HK-2 (cell line): ENCODE data around the gene PEX7.
A peak's percentile ranks its signal among the peaks of the same experiment; 100 is the strongest.
"Not testable (repeated sequence)": the region's sequence is repeated elsewhere in the genome, so short reads cannot be mapped to it uniquely, and the experiment has no call there.

Source experiments
- DNase-seq: peaks from one replicate; pipeline ENCODE4 v3.0.0-alpha.2; 2018; ENCODE audit not compliant: unreplicated experiment

Gene PEX7, protein sequence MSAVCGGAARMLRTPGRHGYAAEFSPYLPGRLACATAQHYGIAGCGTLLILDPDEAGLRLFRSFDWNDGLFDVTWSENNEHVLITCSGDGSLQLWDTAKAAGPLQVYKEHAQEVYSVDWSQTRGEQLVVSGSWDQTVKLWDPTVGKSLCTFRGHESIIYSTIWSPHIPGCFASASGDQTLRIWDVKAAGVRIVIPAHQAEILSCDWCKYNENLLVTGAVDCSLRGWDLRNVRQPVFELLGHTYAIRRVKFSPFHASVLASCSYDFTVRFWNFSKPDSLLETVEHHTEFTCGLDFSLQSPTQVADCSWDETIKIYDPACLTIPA

GRCh38 chr6:136822376-136823127 is at the start of gene PEX7:
TSS of gene PEX7 (plus strand) at chr6:136822592. CDS start at chr6:136822666, 74 bp downstream.
- peak; percentile 89 for DNase-seq

GRCh38 chr6:136772685-136773472 is 49.5 kb upstream of the PEX7 start:
- DNase-seq = no peak

DNA sequence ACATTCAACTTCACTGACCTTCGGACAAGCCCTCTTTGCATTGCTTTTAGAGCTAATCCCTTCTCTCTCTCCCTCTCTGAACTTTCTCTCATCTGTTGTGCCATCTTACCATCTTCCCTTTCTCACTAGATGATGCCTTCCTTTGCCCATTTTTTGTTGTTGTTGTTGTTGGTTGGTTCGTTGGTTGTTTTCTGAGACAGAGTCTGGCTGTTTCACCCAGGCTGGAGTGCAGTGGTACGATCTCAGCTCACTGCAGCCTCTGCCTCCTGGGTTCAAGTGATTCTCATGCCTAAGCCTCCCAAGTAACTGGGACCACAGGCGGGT is 49.0 kb upstream of the PEX7 start:
- no peak for DNase-seq

DNA sequence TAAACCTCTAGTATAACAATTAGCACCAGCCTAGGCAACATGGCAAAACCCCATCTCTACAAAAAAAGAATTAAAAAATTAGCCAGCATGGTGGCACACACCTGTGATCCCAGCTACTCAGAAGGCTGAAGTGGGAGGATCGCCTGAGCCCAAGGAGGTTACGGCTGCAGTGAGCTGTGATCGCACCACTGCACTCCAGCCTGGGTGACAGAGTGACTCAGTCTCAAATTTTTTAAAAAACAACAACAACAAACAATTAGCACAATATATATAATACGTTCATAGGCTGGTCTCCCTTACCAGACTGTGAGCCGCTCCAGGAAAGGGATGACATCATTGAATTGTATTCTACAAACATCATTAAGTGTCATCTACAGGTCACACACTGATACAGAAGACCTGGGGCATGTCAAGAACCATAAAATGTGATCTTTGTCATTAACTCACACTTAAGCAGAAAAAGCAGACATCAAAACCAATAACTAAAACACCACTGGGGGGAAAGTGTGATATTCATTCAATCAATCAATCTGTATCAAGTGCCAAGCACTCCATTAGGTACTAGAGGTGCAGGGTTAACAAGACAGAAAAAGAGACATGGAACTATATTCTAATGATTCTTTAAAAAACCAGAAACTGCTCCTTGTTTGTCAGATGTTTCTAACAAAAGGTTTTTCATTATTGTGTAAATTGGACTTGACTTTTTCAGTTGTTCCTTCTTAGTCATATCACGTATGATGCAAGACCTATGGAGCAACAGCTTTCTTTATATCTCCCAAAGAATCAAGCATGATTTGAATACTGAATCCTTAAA is 48.0 kb upstream of the PEX7 start:
- no peak for DNase-seq

GRCh38 chr6:136775081-136775480 is 47.3 kb upstream of the PEX7 start:
- DNase-seq = no peak

- no peak for DNase-seq
Observed at GRCh38 chr6:136775548-136775947, 46.8 kb upstream of the PEX7 start.

DNA sequence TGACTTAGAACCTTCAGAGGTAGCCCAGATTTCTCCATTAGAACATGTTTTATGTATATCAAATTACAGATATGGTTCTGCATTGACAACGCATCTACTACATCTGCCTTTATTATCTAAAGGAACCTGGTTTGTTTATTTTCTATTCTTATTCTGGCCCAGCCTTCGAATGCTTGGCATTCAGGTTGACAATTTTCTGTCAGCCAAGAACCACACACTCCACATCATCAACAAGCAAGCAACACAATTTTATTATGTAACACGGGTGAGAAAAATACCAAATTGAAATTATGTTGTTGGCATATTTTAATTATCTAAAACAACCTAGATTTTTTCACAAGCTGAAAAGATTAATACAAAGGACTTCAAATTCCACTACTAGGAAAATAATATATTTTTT is 44.7 kb upstream of the PEX7 start:
- no peak for DNase-seq

DNA sequence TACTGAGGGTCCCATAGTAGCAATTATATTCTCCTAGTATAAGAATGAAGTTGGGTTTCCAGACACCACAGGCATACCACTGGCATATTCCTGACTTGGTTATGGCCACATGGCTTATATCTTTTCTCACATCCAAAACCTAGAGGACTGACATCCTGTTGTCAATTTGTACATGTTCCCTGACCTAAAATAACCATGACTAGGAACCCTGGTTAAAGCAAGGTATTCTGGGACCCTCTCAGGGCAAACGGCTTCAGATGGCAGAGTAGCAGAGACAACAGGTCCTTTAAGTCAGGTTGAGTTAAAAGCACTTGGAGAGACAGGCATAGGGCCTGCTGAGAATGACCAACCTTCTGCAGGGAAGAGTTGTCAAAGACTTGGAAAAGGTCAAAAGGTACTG is 42.7 kb upstream of the PEX7 start:
- DNase-seq = no peak

DNA sequence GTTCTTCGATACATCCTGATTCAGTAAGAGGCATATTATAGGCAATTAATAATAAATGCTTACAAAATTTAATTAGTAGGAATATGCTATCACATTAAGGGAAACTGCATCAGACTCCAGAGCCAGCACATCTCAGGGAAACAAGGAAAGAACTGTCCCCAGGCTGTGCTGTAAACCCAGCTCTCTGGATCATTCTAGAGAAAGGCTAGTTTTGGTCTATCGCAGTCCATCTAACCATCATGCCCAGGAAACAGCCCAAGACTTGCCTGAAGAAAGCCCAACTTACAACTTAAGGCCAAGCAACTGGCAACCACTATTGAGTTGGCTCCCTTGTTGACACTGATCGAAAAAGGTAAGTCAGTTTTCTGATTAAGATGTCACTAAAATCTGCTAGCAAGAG is 41.4 kb upstream of the PEX7 start:
- no peak for DNase-seq

DNA sequence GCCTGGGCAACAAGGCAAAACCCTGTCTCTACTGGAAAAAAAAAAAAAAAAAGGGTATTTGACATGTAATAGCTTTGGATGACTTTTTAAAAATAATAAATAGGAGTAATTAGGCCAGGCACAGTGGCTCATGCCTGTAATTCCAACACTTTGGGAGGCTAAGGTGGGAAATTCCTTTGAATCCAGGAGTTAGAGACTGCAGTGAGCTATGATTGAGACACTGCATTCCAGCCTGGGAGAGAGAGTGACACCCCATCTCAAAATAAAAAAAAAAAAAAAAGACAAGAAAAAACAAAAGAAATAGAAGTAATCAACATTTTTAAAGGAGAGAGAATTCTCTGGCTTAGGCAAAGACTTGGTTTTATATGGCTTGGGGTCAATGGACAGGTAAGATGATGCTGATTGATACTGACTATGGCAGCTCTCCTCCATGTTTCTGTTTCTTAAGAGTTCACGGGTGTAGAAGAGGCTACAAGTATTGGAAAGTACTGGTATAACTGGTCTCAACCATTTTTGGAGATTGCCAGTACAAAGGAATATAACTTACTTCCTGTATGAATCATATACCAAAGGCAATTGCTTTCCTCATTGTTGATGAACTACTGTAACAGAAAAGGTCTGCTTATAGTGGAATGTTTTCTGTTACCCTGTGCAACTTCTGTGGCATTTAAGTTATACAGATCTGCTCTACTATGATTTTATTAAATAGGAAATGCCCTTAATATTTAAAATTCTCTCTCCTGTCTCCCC is 40.2 kb upstream of the PEX7 start:
- DNase-seq = no peak

DNA sequence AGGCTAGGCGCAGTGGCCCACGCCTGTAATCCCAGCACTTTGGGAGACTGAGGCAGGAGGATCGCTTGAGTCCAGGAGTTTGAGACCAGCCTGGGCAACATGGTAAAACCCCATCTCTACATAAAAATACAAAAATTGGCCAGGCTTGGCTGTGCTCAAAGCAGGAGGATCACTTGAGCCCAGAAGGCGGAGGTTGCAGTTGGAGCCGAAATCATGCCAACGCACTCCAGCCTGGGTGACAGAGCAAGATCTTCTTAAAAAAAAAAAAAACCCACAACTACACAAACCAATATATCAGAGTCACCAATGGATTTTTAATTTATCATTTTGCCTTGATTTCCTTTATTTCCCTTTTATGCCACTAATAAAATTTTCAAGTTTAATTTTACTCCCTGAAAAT is 39.4 kb upstream of the PEX7 start:
- no peak for DNase-seq

GRCh38 chr6:136783495-136784270 is 38.7 kb upstream of the PEX7 start:
- DNase-seq = no peak

DNA sequence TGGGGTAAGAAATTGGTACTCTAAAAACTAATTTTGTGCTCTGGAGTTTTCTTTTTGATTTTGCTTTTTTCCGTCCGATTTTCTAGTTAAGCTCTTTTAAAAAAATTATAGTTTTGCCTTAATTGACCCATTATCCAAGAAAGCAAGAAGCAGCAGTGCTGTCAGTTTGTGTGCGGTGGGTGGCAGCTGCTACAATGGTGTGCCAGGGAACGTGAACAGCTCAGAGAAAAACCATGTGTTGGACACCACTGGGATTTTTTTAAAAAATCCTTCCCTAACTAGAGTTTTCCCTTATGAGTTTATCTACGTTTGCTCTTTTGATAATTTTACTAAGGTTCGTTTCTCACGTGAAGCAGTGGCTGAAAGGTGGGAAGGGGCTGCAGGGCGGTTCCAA is 38.1 kb upstream of the PEX7 start:
- no peak for DNase-seq

- DNase-seq = no peak
Observed at GRCh38 chr6:136784910-136785746, 37.3 kb upstream of the PEX7 start.

DNA sequence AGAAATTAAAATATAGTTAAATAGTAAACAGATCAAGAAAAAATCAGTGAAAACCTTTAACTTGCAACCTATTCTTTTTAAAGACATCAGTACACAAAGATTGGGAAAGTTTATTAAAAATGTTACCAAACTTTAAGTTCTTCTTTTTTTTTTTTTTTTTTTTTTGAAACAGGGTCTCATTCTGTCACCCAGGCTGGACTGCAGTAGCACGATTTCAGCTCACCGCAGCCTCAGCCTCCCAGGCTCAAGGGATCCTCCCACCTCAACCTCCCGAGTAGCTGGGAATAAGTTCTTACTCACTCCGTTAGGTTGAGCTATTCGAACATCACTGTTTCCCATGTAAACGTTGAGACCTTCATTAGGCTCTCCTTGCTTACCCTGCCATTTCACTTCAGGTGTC is 35.7 kb upstream of the PEX7 start:
- DNase-seq = no peak

- no peak for DNase-seq
Observed at GRCh38 chr6:136787726-136788068, 34.7 kb upstream of the PEX7 start.

DNA sequence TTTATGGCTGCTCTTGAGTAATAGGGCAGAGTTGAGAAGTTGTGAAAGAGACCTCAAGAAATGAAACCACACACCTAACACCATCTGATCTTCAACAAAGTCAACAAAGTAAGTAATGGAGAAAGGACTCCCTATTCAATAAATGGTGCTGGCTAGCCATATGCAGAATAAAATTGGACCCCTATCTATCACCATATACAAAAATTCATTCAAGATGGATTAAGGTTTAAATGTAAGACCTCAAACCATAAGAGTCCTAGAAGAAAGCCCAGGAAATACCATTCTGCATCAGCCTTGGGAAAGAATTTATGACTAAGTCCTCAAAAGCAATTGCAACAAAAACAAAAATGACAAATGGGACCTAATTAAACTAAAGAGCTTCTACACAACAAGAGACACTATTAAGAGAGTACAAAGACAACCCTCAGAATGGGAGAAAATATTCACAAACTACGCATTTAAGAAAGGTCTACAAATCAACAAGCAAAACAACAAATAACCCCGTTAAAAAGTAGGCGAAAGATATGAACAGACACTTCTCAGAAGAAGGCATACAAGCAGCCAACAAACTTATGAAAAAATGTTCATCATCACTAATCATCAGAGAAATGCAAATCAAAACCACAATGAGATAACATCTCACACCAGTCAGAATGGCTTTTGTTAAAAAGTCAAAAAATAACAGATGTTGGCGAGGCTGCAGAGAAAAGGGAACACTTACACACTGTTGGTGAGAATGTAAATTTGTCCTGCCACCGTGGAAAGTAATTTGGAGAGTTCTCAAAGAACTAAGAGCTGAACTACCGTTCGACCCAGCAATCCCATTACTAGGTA is 34.1 kb upstream of the PEX7 start:
- DNase-seq = no peak

- DNase-seq = not testable (repeated sequence)
Observed at GRCh38 chr6:136789440-136789839, 33.0 kb upstream of the PEX7 start.
